Esophagus muscularis mucosa (tissue), 3 donors: Measurements from ENCODE around the gene SYNGR1.

Source experiments
- POLR2A ChIP-seq: fragments of 450-650 bp; IDR thresholded peaks from one replicate; pipeline ENCODE4 v1.6.1; 2017; ENCODE audit warnings: antibody characterized with exemption, moderate library complexity, mild to moderate bottlenecking, low read depth
- TF ChIP-seq, protein P1 (sequence below), 3 experiments: fragments of 200-600 bp in 2 of 3; fragments of 450-650 bp in 1 of 3; sonication (generic) in 2 of 3; IDR thresholded peaks; one replicate each; pipeline ENCODE4 v1.5.1; 2017 to 2019; ENCODE audit warnings: antibody characterized with exemption in 3 of 3, mild to moderate bottlenecking in 2 of 3, moderate library complexity in 1 of 3

DNA sequence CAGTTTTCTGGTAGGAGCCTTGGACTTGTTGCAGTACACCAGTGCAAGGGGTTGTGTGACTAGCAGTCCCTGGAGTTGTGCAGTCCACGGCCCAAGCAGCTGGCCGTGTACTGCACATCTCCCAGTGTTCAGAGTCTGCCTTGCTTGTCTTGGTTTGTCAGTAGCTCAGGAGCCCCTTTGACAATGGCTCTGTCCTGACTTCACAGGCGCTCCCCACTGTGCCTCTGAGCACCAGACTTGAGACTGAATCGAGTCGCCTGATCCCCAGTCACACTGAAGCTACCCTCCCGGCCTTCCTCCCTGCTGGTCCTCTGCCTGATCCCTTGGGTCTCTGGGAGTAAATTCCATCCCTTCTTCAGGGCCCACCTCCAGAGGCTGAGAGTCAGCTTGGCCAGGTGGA, 19.4 kb downstream of the SYNGR1 start:
- TF ChIP-seq POLR2A: no peak
- TF ChIP-seq, protein P1, sequence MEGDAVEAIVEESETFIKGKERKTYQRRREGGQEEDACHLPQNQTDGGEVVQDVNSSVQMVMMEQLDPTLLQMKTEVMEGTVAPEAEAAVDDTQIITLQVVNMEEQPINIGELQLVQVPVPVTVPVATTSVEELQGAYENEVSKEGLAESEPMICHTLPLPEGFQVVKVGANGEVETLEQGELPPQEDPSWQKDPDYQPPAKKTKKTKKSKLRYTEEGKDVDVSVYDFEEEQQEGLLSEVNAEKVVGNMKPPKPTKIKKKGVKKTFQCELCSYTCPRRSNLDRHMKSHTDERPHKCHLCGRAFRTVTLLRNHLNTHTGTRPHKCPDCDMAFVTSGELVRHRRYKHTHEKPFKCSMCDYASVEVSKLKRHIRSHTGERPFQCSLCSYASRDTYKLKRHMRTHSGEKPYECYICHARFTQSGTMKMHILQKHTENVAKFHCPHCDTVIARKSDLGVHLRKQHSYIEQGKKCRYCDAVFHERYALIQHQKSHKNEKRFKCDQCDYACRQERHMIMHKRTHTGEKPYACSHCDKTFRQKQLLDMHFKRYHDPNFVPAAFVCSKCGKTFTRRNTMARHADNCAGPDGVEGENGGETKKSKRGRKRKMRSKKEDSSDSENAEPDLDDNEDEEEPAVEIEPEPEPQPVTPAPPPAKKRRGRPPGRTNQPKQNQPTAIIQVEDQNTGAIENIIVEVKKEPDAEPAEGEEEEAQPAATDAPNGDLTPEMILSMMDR (IDR thresholded peaks at IDR 0.05): no peak
